ENCODE data around the gene TCEA2. TPM values are rescaled to one million over a fixed set of nuclear protein-coding genes. Genes with fewer than 3 reads are reported as not detected.
A peak's percentile ranks its signal among the peaks of the same experiment; 100 is the strongest.

Gene TCEA2
- total RNA-seq, 1 donor from 2014 or later = 123 TPM

DNA sequence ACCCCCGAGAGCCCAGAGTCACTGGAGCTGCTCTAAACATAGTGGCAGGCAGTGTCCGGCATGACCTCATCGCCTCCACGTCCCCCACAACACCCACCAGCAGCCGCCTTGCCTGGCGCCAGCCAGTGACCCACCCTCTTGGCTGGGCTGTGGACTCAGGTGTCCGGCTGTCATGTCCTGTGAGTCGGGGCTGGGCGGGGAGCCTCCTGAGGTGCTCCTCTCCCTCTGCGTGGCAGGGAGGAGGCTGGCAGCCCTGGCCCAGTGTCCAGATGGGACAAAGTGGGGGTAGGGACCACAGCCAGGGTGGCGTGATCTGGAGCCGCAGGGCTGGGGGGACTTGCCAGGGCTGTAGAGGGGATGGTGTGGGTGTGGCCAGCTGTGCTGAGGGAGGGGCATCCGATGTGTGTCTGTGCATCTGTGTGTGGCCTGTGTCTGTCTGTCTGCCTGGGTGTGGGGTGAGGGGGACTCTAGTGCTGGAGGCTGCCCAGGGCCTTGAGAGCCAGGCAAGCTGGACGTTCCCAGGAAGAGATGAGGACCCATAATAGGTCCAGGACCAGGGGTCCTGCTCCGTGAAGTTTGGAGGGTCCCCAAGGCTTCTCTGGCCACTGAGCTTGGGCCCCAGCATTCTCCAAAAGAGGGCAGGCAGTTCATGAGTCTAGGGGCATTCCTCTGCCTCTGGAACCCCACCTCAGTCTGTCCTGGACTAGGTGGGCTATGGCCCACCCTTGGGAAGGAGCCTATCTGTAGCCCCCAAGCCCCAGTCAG is 11.3 kb upstream of the TCEA2 start:
- Mint-ChIP-seq H3K27me3 (ENCODE audit: unreplicated experiment) (peaks cover 12% of the 10 kb centered on the region), H3K9me3 (ENCODE audit: unreplicated experiment) (no peaks in the 10 kb centered on the region), H3K4me3 (ENCODE audit: unreplicated experiment) (no peak overlapping the region), H3K36me3 (ENCODE audit: low read depth, unreplicated experiment) (peaks cover 13% of the 10 kb centered on the region), H3K4me1 (ENCODE audit: unreplicated experiment) (peaks cover 40% of the 10 kb centered on the region), H3K27ac (ENCODE audit: unreplicated experiment) (no peak overlapping the region)
- TF ChIP-seq, protein P1, sequence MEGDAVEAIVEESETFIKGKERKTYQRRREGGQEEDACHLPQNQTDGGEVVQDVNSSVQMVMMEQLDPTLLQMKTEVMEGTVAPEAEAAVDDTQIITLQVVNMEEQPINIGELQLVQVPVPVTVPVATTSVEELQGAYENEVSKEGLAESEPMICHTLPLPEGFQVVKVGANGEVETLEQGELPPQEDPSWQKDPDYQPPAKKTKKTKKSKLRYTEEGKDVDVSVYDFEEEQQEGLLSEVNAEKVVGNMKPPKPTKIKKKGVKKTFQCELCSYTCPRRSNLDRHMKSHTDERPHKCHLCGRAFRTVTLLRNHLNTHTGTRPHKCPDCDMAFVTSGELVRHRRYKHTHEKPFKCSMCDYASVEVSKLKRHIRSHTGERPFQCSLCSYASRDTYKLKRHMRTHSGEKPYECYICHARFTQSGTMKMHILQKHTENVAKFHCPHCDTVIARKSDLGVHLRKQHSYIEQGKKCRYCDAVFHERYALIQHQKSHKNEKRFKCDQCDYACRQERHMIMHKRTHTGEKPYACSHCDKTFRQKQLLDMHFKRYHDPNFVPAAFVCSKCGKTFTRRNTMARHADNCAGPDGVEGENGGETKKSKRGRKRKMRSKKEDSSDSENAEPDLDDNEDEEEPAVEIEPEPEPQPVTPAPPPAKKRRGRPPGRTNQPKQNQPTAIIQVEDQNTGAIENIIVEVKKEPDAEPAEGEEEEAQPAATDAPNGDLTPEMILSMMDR (IDR thresholded peaks at IDR 0.05; ENCODE audit: unreplicated experiment) = no peak
- no peak for DNase-seq (ENCODE audit: low spot score)

DNA sequence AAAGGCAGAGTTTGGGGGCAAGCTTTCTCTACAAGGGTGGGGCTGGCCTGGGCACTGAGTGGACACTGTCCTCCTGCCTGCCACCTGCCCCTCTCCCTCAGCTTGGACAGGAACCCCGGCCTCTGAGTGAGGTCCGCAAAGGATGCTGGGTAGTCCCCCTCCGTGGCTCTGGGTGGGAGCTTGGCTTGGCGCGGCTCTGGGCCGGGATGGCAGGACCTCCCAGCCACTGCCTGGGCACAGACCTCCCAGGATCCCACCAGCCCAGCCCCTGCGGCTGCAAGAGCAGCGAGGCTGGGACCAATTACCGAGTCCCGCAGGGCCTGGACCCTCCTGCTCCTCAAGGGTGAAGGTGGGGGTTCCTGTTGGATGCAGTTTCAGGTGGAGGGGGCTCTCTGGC is 10.7 kb upstream of the TCEA2 start:
- peaks cover 37% of the 10 kb centered on the region for H3K4me1 Mint-ChIP-seq (ENCODE audit: unreplicated experiment)
- TF ChIP-seq, protein P1 (IDR thresholded peaks at IDR 0.05; ENCODE audit: unreplicated experiment) = no peak
- H3K9me3 Mint-ChIP-seq (ENCODE audit: unreplicated experiment) = no peaks in the 10 kb centered on the region

DNA sequence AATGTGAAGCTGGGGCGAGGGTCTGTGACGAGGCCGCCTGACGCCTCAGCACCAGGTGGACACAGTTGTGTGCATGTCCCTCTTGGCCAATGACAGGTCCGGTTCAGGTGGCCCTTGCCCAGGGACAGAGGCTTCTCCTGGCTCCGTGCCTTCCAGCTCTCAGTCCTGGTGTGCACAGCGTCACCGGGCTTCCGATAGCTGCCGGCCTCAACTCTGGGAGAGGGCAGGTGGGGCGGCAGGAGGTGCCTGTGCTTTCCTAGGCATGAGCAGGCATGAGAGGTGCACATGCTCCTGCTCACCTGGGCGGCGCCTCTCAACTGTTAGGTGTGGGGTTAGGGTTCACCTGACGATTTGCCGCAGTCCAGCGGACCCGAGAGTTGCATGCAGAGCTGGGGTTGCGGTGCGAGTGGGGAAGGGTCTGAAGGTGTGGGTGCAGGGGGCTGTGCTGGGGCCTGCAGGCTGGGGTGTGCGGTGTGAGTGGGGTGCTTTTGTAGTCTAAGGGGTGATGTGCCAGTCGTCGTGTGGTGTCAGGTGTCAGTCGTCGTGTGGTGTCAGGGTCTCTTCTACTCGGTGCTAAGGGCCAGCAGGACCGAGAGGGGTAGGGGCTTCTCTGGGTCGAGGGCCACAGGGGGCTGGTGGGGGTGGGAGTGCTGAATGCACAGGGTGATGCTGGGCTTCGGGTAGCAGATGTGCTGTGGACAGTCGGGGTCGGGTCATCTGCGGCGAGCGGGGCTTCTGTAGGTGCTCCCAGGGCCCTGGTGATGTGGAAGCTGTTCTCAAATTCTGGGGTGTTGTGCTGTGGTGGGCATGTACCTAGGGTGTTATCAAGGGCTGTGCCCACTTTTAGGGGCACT is 9.8 kb upstream of the TCEA2 start:
- TF ChIP-seq, protein P1 (IDR thresholded peaks at IDR 0.05; ENCODE audit: unreplicated experiment) = no peak
- Mint-ChIP-seq H3K9me3 (ENCODE audit: unreplicated experiment) (no peaks in the 10 kb centered on the region), H3K27me3 (ENCODE audit: unreplicated experiment) (peaks cover 10% of the 10 kb centered on the region), H3K27ac (ENCODE audit: unreplicated experiment) (peak overlapping the region; percentile 81), H3K4me1 (ENCODE audit: unreplicated experiment) (peaks cover 40% of the 10 kb centered on the region), H3K36me3 (ENCODE audit: low read depth, unreplicated experiment) (no peaks in the 10 kb centered on the region), H3K4me3 (ENCODE audit: unreplicated experiment) (peak overlapping the region; percentile 72)
- no peak for DNase-seq (ENCODE audit: low spot score)

More for the DNA sequence above, 10.7 kb upstream of the TCEA2 start:
- no peak overlapping the region for H3K4me3 Mint-ChIP-seq (ENCODE audit: unreplicated experiment)
- peaks cover 7% of the 10 kb centered on the region for H3K36me3 Mint-ChIP-seq (ENCODE audit: low read depth, unreplicated experiment)
- H3K27me3 Mint-ChIP-seq (ENCODE audit: unreplicated experiment) = peaks cover 10% of the 10 kb centered on the region
- no peak overlapping the region for H3K27ac Mint-ChIP-seq (ENCODE audit: unreplicated experiment)
- DNase-seq (ENCODE audit: low spot score) = no peak

DNA sequence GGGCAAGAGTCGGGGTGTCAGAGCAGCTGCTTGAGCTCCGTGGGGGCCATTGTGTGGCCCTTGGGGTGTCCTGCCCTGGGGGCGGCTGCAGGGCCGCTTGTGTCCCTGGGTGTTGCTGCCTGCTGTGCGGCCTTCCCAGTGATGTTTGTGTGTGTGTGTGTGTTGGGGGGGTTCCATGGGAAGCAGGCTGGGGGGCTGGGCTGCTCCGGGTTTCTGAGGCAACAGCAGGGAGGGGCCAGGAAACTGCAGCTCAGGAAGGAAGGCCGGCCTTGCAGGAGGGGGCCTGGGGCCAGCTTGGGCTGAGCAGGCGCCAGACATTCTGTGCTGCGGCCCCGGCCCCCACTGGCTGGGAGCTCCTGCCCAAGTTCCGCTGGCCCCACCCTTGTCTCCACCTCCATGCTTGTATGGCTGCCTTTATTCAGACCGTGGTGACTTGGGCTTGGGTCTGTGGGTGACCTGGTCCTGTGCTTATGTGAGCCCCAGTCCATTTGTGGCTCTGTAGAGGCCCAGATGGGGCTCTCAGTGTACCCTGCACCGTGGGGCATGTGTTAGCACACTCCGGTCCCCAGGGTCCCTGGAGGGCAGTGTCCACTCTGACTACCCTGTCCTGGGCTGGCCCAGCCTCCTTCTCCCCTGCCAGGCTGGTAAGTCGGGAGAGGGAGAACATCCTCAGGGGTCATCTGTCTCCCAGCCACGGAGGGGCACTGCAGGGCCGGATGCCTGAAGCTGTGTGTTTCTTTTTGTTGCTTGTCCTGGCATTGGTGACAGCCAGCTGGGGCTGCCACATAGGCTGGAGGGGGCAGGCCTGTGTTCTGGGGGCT is 8.9 kb upstream of the TCEA2 start:
- DNase-seq (ENCODE audit: low spot score) = peak; percentile 71
- Mint-ChIP-seq H3K9me3 (ENCODE audit: unreplicated experiment) (no peaks in the 10 kb centered on the region), H3K4me3 (ENCODE audit: unreplicated experiment) (peak overlapping the region; percentile 72), H3K4me1 (ENCODE audit: unreplicated experiment) (peaks cover 42% of the 10 kb centered on the region), H3K27ac (ENCODE audit: unreplicated experiment) (peak overlapping the region; percentile 92), H3K27me3 (ENCODE audit: unreplicated experiment) (peaks cover 12% of the 10 kb centered on the region), H3K36me3 (ENCODE audit: low read depth, unreplicated experiment) (no peaks in the 10 kb centered on the region)
- TF ChIP-seq, protein P1 (IDR thresholded peaks at IDR 0.05; ENCODE audit: unreplicated experiment) = no peak
